ENCODE measurements around the gene COX7B.
"Not testable (repeated sequence)": the region's sequence is repeated elsewhere in the genome, so short reads cannot be mapped to it uniquely, and the experiment has no call there.

COX7B gene

GRCh38 chrX:77899081-77899828 is at the start of gene COX7B:
Gene COX7B, plus strand, starts transcription at chrX:77899468. Its CDS starts 86 bp downstream, at chrX:77899554.
- Histone ChIP-seq H3K4me3 (IDR thresholded peaks at IDR 0.05; ENCODE audit: insufficient read depth, low read depth, low read length) (no peak within 1 kb of the TSS), H3K79me2 (ENCODE audit: insufficient read depth, low read depth) (peaks cover 46% of the 10 kb centered on the region), H3K27me3 (ENCODE audit: insufficient read depth, low read depth) (no peaks in the 10 kb centered on the region), H3K4me2 (peak within 1 kb of the TSS; percentile 86), H3K9ac (peak within 1 kb of the TSS; percentile 78), H4K20me1 (ENCODE audit: insufficient read depth) (no peaks in the 10 kb centered on the region), H3K36me3 (ENCODE audit: insufficient read depth) (peaks cover 3% of the 10 kb centered on the region; the same call in 1 of the 2 replicates), H3K27ac (peak within 1 kb of the TSS; percentile 96), H2AFZ (ENCODE audit: low read depth) (peak within 1 kb of the TSS; percentile 95), H3K4me1 (ENCODE audit: low read depth, poor library complexity, severe bottlenecking) (peaks cover 18% of the 10 kb centered on the region)
- 0 out of 2 replicates have a peak, but pooled peaks have one; percentile 38 for TF ChIP-seq CTCF (conservative IDR thresholded peaks at IDR 0.05; ENCODE audit: low read depth, low read length)

GRCh38 chrX:77875372-77875771 is 23.9 kb upstream of the COX7B start:
- no peaks in the 10 kb centered on the region for H3K79me2 ChIP-seq (ENCODE audit: insufficient read depth, low read depth)
- no peaks in the 10 kb centered on the region for H3K27me3 ChIP-seq (ENCODE audit: insufficient read depth, low read depth)
- no peak for TF ChIP-seq CTCF (conservative IDR thresholded peaks at IDR 0.05; ENCODE audit: low read depth, low read length)
- no peak overlapping the region for H3K4me2 ChIP-seq
- no peak overlapping the region for H3K9ac ChIP-seq
- no peak overlapping the region for H3K27ac ChIP-seq
- H3K4me3 ChIP-seq (IDR thresholded peaks at IDR 0.05; ENCODE audit: insufficient read depth, low read depth, low read length) = no peak overlapping the region
- H2AFZ ChIP-seq (ENCODE audit: low read depth) = no peak overlapping the region
- no peaks in the 10 kb centered on the region for H4K20me1 ChIP-seq (ENCODE audit: insufficient read depth)
- no peaks in the 10 kb centered on the region; the same call in 1 of the 2 replicates for H3K36me3 ChIP-seq (ENCODE audit: insufficient read depth)
- no peaks in the 10 kb centered on the region for H3K4me1 ChIP-seq (ENCODE audit: low read depth, poor library complexity, severe bottlenecking)

GRCh38 chrX:77881418-77881817 is 17.9 kb upstream of the COX7B start:
- not testable (repeated sequence) for H3K4me2 ChIP-seq; H3K4me1 ChIP-seq (ENCODE audit: low read depth, poor library complexity, severe bottlenecking); H2AFZ ChIP-seq (ENCODE audit: low read depth); H3K4me3 ChIP-seq (IDR thresholded peaks at IDR 0.05; ENCODE audit: insufficient read depth, low read depth, low read length); H3K9ac ChIP-seq; H3K36me3 ChIP-seq (ENCODE audit: insufficient read depth); H3K27me3 ChIP-seq (ENCODE audit: insufficient read depth, low read depth); H3K27ac ChIP-seq; H4K20me1 ChIP-seq (ENCODE audit: insufficient read depth); H3K79me2 ChIP-seq (ENCODE audit: insufficient read depth, low read depth)

- no peak overlapping the region for H3K4me2 ChIP-seq
- H3K27me3 ChIP-seq (ENCODE audit: insufficient read depth, low read depth) = no peaks in the 10 kb centered on the region
- H3K9ac ChIP-seq = no peak overlapping the region
- peaks cover 8% of the 10 kb centered on the region for H3K4me1 ChIP-seq (ENCODE audit: low read depth, poor library complexity, severe bottlenecking)
- H3K36me3 ChIP-seq (ENCODE audit: insufficient read depth) = no peaks in the 10 kb centered on the region
- H3K27ac ChIP-seq = no peak overlapping the region
- no peak overlapping the region for H2AFZ ChIP-seq (ENCODE audit: low read depth)
- H3K4me3 ChIP-seq (IDR thresholded peaks at IDR 0.05; ENCODE audit: insufficient read depth, low read depth, low read length) = no peak overlapping the region
- H4K20me1 ChIP-seq (ENCODE audit: insufficient read depth) = no peaks in the 10 kb centered on the region
- H3K79me2 ChIP-seq (ENCODE audit: insufficient read depth, low read depth) = peaks cover 55% of the 10 kb centered on the region
- TF ChIP-seq CTCF (conservative IDR thresholded peaks at IDR 0.05; ENCODE audit: low read depth, low read length) = no peak
Observed at GRCh38 chrX:77892887-77893286, 6.4 kb upstream of the COX7B start.

GRCh38 chrX:77893713-77894112 is 5.6 kb upstream of the COX7B start:
- H3K9ac ChIP-seq = no peak overlapping the region

More at GRCh38 chrX:77893713-77894112, 5.6 kb upstream of the COX7B start:
- no peaks in the 10 kb centered on the region for H3K27me3 ChIP-seq (ENCODE audit: insufficient read depth, low read depth)
- no peaks in the 10 kb centered on the region for H3K36me3 ChIP-seq (ENCODE audit: insufficient read depth)
- TF ChIP-seq CTCF (conservative IDR thresholded peaks at IDR 0.05; ENCODE audit: low read depth, low read length) = no peak
- peak overlapping the region; percentile 93 for H3K4me2 ChIP-seq
- H4K20me1 ChIP-seq (ENCODE audit: insufficient read depth) = no peaks in the 10 kb centered on the region
- no peak overlapping the region for H3K4me3 ChIP-seq (IDR thresholded peaks at IDR 0.05; ENCODE audit: insufficient read depth, low read depth, low read length)
- no peak overlapping the region for H2AFZ ChIP-seq (ENCODE audit: low read depth)
- peaks cover 9% of the 10 kb centered on the region for H3K4me1 ChIP-seq (ENCODE audit: low read depth, poor library complexity, severe bottlenecking)
- H3K27ac ChIP-seq = no peak overlapping the region
- H3K79me2 ChIP-seq (ENCODE audit: insufficient read depth, low read depth) = peaks cover 55% of the 10 kb centered on the region
